Neuronal stem cell (in vitro differentiated cells): ENCODE data around the gene PIGR.

Experiments
- DNase-seq: peaks from one replicate; pipeline ENCODE4 v3.0.0-alpha.2; 2013; ENCODE audit warnings: low spot score
- H2AFZ ChIP-seq: one replicate; pipeline ENCODE4 v1.6.1; 2013; ENCODE audit warnings: mild to moderate bottlenecking, low read length, inconsistent platforms
- H2AK5ac ChIP-seq: 2 replicates; pipeline ENCODE4 v1.6.1; 2013; ENCODE audit warnings: low read depth, mild to moderate bottlenecking, inconsistent platforms, low read length, moderate library complexity, mixed read lengths
- H2BK120ac ChIP-seq: 2 replicates; pipeline ENCODE4 v1.6.1; 2013; ENCODE audit warnings: low read depth, mild to moderate bottlenecking, inconsistent platforms, low read length, moderate library complexity, mixed read lengths
- H2BK12ac ChIP-seq: one replicate; pipeline ENCODE4 v1.6.1; 2013; ENCODE audit warnings: low read length, inconsistent platforms
- H2BK15ac ChIP-seq: 2 replicates; pipeline ENCODE4 v1.6.1; 2013; ENCODE audit warnings: mild to moderate bottlenecking, low read length, inconsistent platforms, mixed read lengths
- H2BK5ac ChIP-seq: one replicate; pipeline ENCODE4 v1.6.1; 2013; ENCODE audit warnings: inconsistent platforms, mild to moderate bottlenecking, low read length, moderate library complexity
- H3K14ac ChIP-seq: one replicate; pipeline ENCODE4 v1.6.1; 2013; ENCODE audit warnings: low read length, inconsistent platforms
- H3K18ac ChIP-seq: 2 replicates; pipeline ENCODE4 v1.6.1; 2013; ENCODE audit warnings: low read length, inconsistent platforms
- H3K23ac ChIP-seq: 2 replicates; pipeline ENCODE4 v1.6.1; 2013; ENCODE audit warnings: low read depth, mild to moderate bottlenecking, mixed read lengths, low read length, inconsistent platforms; ENCODE audit not compliant: poor library complexity
- H3K27ac ChIP-seq: replicated peaks from 3 replicates; pipeline ENCODE4 v1.5.1; 2013; ENCODE audit warnings: low read length, inconsistent platforms
- H3K27me3 ChIP-seq, 3 experiments: 2 replicates each; pipeline ENCODE4 v1.6.1; 2013; ENCODE audit warnings: low read length in 3 of 3, mild to moderate bottlenecking in 2 of 3, inconsistent platforms in 1 of 3, low read depth in 1 of 3, mixed read lengths in 1 of 3, moderate library complexity in 1 of 3; ENCODE audit not compliant: control insufficient read depth in 3 of 3, insufficient read depth in 3 of 3
- H3K36me3 ChIP-seq, 2 donors: replicated peaks in 1 of 2; 2 replicates each; pipeline ENCODE4 v1.6.1; 2013; ENCODE audit warnings: low read length in 2 of 2; ENCODE audit not compliant: control insufficient read depth in 2 of 2, insufficient read depth in 2 of 2
- H3K4ac ChIP-seq: 2 replicates; pipeline ENCODE4 v1.6.1; 2013; ENCODE audit warnings: inconsistent platforms, mild to moderate bottlenecking, low read length, moderate library complexity
- H3K4me1 ChIP-seq, 2 donors: 1 replicate in 1 of 2; 2 replicates in 1 of 2; pipeline ENCODE4 v1.6.1; 2013; ENCODE audit warnings: low read length in 2 of 2, low read depth in 1 of 2; ENCODE audit not compliant: control insufficient read depth in 2 of 2, insufficient read depth in 1 of 2
- H3K4me2 ChIP-seq: one replicate; pipeline ENCODE4 v1.6.1; 2013; ENCODE audit warnings: mild to moderate bottlenecking, low read length, inconsistent platforms; ENCODE audit not compliant: insufficient read depth, poor library complexity, severe bottlenecking
- H3K4me3 ChIP-seq, 2 donors: 2 replicates each; pipeline ENCODE4 v1.5.1; 2013; ENCODE audit warnings: low read length in 2 of 2, mild to moderate bottlenecking in 2 of 2, inconsistent platforms in 1 of 2, moderate library complexity in 1 of 2
- H3K79me1 ChIP-seq: one replicate; pipeline ENCODE4 v1.6.1; 2013; ENCODE audit warnings: low read depth, mild to moderate bottlenecking, inconsistent platforms, low read length, moderate library complexity
- H3K9ac ChIP-seq: one replicate; pipeline ENCODE4 v1.6.1; 2013; ENCODE audit warnings: mild to moderate bottlenecking, low read depth, low read length, inconsistent platforms; ENCODE audit not compliant: poor library complexity
- H3K9me3 ChIP-seq, 2 donors: replicated peaks in 1 of 2; 2 replicates each; pipeline versions ENCODE3 to v1.6.1; 2013; ENCODE audit warnings: low read length in 2 of 2, mild to moderate bottlenecking in 2 of 2, inconsistent platforms in 1 of 2, low read depth in 1 of 2, mixed read lengths in 1 of 2, moderate library complexity in 1 of 2; ENCODE audit not compliant: control insufficient read depth in 2 of 2, insufficient read depth in 1 of 2
- H4K8ac ChIP-seq: one replicate; pipeline ENCODE4 v1.6.1; 2013; ENCODE audit warnings: low read depth, mild to moderate bottlenecking, inconsistent platforms, low read length, moderate library complexity
- H4K91ac ChIP-seq: one replicate; pipeline ENCODE4 v1.6.1; 2013; ENCODE audit warnings: low read length, low read depth, mild to moderate bottlenecking, inconsistent platforms; ENCODE audit not compliant: poor library complexity
- WGBS, 2 donors: extraction: QIAGEN DNeasy Blood & Tissue Kit; methylation state at CpG; one replicate each; pipeline ENCODE4 v1.1.7; 2013; ENCODE audit warnings: missing lambda C conversion rate in 2 of 2, mixed read lengths in 1 of 2; ENCODE audit not compliant: insufficient read length in 2 of 2, insufficient replicate concordance in 1 of 2; ENCODE audit errors: extremely low coverage in 2 of 2; 5-methylcytosine and 5-hydroxymethylcytosine counted together

PIGR gene

DNA sequence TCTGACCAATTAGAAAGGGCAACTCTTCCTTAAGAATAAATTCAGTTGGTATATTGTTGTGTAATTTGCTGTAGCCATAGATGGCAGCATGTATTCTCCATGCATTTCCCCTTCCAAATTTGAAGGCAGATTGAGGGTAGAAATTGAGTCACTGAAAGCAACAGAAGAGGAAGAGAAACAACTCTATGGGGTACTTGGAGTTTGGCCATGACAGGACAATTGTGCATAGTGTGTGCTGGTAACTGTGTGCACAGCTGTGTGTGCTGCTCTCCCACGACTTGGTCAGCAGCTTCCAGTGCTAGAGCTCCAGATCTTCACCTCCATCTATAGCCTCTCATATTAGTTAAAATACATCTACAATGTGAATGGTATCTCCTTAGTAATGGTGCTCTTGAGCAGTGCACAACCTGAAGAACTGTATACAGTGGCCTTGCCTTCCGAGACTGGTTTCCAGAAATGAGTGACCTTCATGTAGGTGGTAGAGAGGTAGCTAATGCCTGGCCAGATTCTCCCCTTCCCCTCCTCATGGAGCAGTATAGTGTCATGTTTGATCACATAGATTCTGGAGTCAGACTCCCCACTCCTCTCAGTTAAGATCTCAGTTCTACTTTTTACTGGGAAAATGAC is 24.9 kb upstream of the PIGR start:
- Histone ChIP-seq H2AFZ (no peak overlapping the region), H3K23ac (no peak overlapping the region), H3K36me3 (no peaks in the 10 kb centered on the region), H2BK5ac (no peak overlapping the region), H3K9me3 (no peaks in the 10 kb centered on the region), H2BK15ac (no peak overlapping the region), H3K27ac (no peak overlapping the region), H2BK12ac (no peak overlapping the region), H3K14ac (no peak overlapping the region), H3K4ac (no peak overlapping the region), H3K79me1 (no peaks in the 10 kb centered on the region), H3K9ac (no peak overlapping the region), H3K18ac (no peak overlapping the region), H2AK5ac (no peak overlapping the region), H2BK120ac (no peak overlapping the region), H4K8ac (no peak overlapping the region), H3K4me2 (no peak overlapping the region), H3K27me3 (peaks cover 0 to 17% (median 0%) of the 10 kb centered on the region in 3 experiments), H3K4me1 (no peaks in the 10 kb centered on the region), H4K91ac (no peak overlapping the region), H3K4me3 (no peak overlapping the region)
- DNase-seq: no peak
- WGBS, 2 donors: no CpG with 5 or more reads among the region's 2 CpGs

DNA sequence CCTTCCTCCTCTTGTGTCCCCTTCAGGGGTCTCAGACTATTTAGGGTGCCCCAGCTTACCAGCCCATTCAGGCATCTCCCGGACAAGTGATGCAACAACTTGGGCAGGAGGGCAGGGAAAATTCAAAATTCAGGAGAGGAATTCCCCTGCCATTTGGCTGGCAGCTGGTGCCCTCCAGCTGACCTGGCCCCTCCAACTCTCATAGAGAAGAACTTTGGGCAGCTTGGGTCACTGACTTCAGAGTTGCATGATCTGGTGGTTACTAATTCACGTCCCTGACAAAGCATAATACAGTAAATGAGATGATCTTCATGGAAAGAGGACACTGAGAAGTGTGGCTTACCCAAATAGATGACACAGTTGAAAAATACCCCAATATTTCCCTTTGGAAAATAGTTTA is 24.2 kb upstream of the PIGR start, which contains the start of gene FCAMR:
Gene FCAMR (minus strand): TSS at position 15 of the 400 bp plus-strand sequence. CDS start 335 bp downstream, outside the sequence.
- H3K4me2 ChIP-seq: no peak within 1 kb of the TSS
- H4K8ac ChIP-seq: no peak within 1 kb of the TSS
- peaks cover 0 to 17% (median 0%) of the 10 kb centered on the region in 3 experiments for H3K27me3 ChIP-seq
- H2BK120ac ChIP-seq: no peak within 1 kb of the TSS
- no peaks in the 10 kb centered on the region for H3K79me1 ChIP-seq
- no peak for DNase-seq
- H3K27ac ChIP-seq: no peak within 1 kb of the TSS
- no peak within 1 kb of the TSS for H4K91ac ChIP-seq
- no peak within 1 kb of the TSS for H2AFZ ChIP-seq
- no peaks in the 10 kb centered on the region for H3K9me3 ChIP-seq
- no peak within 1 kb of the TSS for H2AK5ac ChIP-seq
- no peak within 1 kb of the TSS for H3K23ac ChIP-seq
- H3K9ac ChIP-seq: no peak within 1 kb of the TSS
- H3K4me1 ChIP-seq: no peaks in the 10 kb centered on the region
- H3K14ac ChIP-seq: no peak within 1 kb of the TSS
- no peaks in the 10 kb centered on the region for H3K36me3 ChIP-seq
- no CpG with 5 or more reads among the region's 2 CpGs for WGBS, 2 donors
- no peak within 1 kb of the TSS for H2BK5ac ChIP-seq
- H2BK12ac ChIP-seq: no peak within 1 kb of the TSS
- no peak within 1 kb of the TSS for H3K4me3 ChIP-seq
- H3K4ac ChIP-seq: no peak within 1 kb of the TSS
- no peak within 1 kb of the TSS for H2BK15ac ChIP-seq
- H3K18ac ChIP-seq: no peak within 1 kb of the TSS

DNA sequence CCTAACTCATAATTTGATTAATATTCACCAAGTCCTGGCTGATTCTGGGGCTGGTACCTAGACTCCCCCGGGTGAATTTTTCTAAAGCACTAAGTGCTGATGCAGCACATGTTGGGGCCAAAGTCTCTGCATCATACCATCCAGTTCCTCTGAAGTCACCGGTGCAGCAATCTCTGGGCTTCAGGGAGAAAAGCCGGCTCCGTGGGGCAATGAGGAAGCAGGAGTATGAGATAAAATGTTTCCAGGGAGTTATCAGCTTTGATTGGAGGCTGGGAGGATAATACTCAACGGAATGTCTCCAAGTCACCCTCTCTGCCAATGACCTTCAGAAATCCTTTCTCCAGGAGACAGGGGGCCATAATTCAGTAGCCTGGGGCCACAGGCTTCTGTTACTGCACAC is 22.8 kb upstream of the PIGR start:
- Histone ChIP-seq H3K18ac (no peak overlapping the region), H3K9me3 (no peaks in the 10 kb centered on the region), H3K4me3 (no peak overlapping the region), H3K23ac (no peak overlapping the region), H3K27ac (no peak overlapping the region), H2AK5ac (no peak overlapping the region), H2BK5ac (no peak overlapping the region), H3K9ac (no peak overlapping the region), H2BK15ac (no peak overlapping the region), H4K91ac (no peak overlapping the region), H2BK12ac (no peak overlapping the region), H3K79me1 (no peaks in the 10 kb centered on the region), H2AFZ (no peak overlapping the region), H3K27me3 (peaks cover 0 to 17% (median 0%) of the 10 kb centered on the region in 3 experiments), H3K4me2 (no peak overlapping the region), H3K4ac (no peak overlapping the region), H3K14ac (no peak overlapping the region), H3K36me3 (no peaks in the 10 kb centered on the region), H2BK120ac (no peak overlapping the region), H4K8ac (no peak overlapping the region), H3K4me1 (no peaks in the 10 kb centered on the region)
- no peak for DNase-seq
- no CpG with 5 or more reads among the region's 5 CpGs for WGBS, 2 donors

DNA sequence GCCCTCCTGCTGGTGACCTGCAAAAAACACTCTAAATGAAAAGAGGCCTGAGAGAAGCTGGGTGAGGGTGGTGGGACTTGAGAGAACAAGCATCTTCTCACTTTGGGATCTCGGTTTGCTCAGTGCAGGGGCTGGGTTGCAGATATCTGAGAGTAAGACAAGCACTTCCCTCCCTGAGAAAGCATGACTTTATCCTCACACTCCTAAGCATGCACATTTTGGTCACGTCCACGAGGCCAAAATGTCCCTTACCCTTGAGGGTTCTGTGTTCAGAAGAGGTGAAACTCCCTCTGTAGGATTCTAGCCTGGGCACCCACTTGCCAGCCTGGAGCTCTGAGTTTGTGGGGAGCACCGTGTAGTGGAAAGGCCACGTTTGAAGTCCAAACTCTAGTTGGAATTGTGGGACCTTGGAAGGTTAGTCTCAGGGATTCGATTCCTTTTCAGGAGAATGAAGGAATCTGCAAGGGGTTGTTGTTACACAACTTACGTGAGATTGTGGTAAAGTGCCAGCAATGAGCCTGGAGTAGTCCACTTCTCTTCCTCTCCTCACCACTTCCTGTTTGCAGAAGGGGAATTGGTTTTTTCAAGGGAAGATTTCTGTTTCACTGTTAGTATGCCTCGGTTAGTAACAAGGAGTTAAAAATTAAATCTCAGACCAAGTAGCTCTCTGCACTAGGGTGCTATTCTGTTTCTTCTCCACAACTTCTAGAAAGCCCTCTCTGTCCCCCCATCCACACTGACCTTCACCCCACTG is 21.0 kb upstream of the PIGR start:
- Histone ChIP-seq H2AFZ (no peak overlapping the region), H3K18ac (no peak overlapping the region), H3K4me1 (no peaks in the 10 kb centered on the region), H3K27me3 (peaks cover 0 to 7% (median 0%) of the 10 kb centered on the region in 3 experiments), H3K9me3 (no peaks in the 10 kb centered on the region), H3K4ac (no peak overlapping the region), H3K23ac (no peak overlapping the region), H4K91ac (no peak overlapping the region), H2BK120ac (no peak overlapping the region), H2BK15ac (no peak overlapping the region), H3K4me2 (no peak overlapping the region), H4K8ac (no peak overlapping the region), H3K79me1 (no peaks in the 10 kb centered on the region), H3K4me3 (no peak overlapping the region), H3K9ac (no peak overlapping the region), H3K14ac (no peak overlapping the region), H2BK12ac (no peak overlapping the region), H2AK5ac (no peak overlapping the region), H2BK5ac (no peak overlapping the region), H3K36me3 (no peaks in the 10 kb centered on the region), H3K27ac (no peak overlapping the region)
- DNase-seq: no peak
- no CpG with 5 or more reads among the region's 8 CpGs for WGBS, 2 donors
